OCI-LY7 (cell line): ENCODE measurements around the gene MYOCOS. TPM values are rescaled to one million over a fixed set of nuclear protein-coding genes. Genes with fewer than 3 reads are reported as not detected.

ENCODE experiments used
- BruUV-seq: library from RNA; stranded (reverse); fragments of 400-500 nt; replicated peaks from 2 replicates; lab custom pipeline; 2021; lab: Mats Ljungman, UMichigan
- CTCF ChIA-PET: fragments of 300-600 bp; sonication (Branson Sonifier 250); formaldehyde crosslinking; loops from one replicate; lab custom pipeline; 2022; ENCODE audit warnings: antibody characterized with exemption; ENCODE audit not compliant: unreplicated experiment; lab: Charles Lee
- POLR2A ChIA-PET: fragments of 300-600 bp; sonication (Branson Sonifier 250); formaldehyde crosslinking; loops from one replicate; lab custom pipeline; 2022; ENCODE audit warnings: antibody characterized with exemption; lab: Charles Lee
- DNase-seq: peaks from one replicate; pipeline ENCODE4 v3.0.0-alpha.2; 2015; ENCODE audit warnings: low spot score
- H2AFZ ChIP-seq: fragments of 200-600 bp; sonication (generic), shearing (Covaris generic); 2 replicates; pipeline ENCODE4 v1.6.1; 2014; ENCODE audit warnings: mild to moderate bottlenecking, antibody characterized with exemption, low read length, moderate library complexity
- H3K27ac ChIP-seq: fragments of 200-600 bp; sonication (generic); 2 replicates; pipeline ENCODE4 v1.5.1; 2014; ENCODE audit warnings: mixed run types, low read depth, mild to moderate bottlenecking, moderate library complexity, low read length, inconsistent platforms; ENCODE audit not compliant: poor library complexity, severe bottlenecking
- H3K36me3 ChIP-seq: fragments of 200-600 bp; sonication (generic); 2 replicates; pipeline ENCODE4 v1.6.1; 2014; ENCODE audit warnings: mild to moderate bottlenecking, antibody characterized with exemption, low read length, moderate library complexity, mixed read lengths; ENCODE audit not compliant: insufficient read depth
- H3K4me1 ChIP-seq: fragments of 200-600 bp; sonication (generic); 2 replicates; pipeline ENCODE4 v1.5.1; 2014; ENCODE audit warnings: mild to moderate bottlenecking, low read length; ENCODE audit not compliant: insufficient read depth, poor library complexity, severe bottlenecking
- H3K4me2 ChIP-seq: fragments of 200-600 bp; sonication (generic); 2 replicates; pipeline ENCODE4 v1.6.1; 2014; ENCODE audit warnings: mild to moderate bottlenecking, low read length
- H3K4me3 ChIP-seq: fragments of 200-600 bp; sonication (generic); 2 replicates; pipeline ENCODE4 v1.5.1; 2014; ENCODE audit warnings: mild to moderate bottlenecking, low read depth, low read length; ENCODE audit not compliant: poor library complexity, severe bottlenecking
- H3K79me2 ChIP-seq: fragments of 200-600 bp; sonication (generic); 2 replicates; pipeline ENCODE4 v1.6.1; 2016; ENCODE audit warnings: low read depth, mild to moderate bottlenecking, low read length, moderate library complexity, mixed read lengths; ENCODE audit not compliant: insufficient read depth
- H3K9me2 ChIP-seq: fragments of 200-600 bp; sonication (generic); 2 replicates; pipeline ENCODE4 v1.6.1; 2016; ENCODE audit warnings: mild to moderate bottlenecking, low read length, mixed read lengths; ENCODE audit not compliant: insufficient read depth
- H3K9me3 ChIP-seq: fragments of 200-600 bp; sonication (generic); 2 replicates; pipeline ENCODE4 v1.6.1; 2014; ENCODE audit warnings: mild to moderate bottlenecking, mixed run types, low read length, mixed read lengths
- H4K20me1 ChIP-seq: fragments of 200-600 bp; sonication (generic); 2 replicates; pipeline ENCODE4 v1.6.1; 2014; ENCODE audit warnings: mild to moderate bottlenecking, antibody characterized with exemption, low read length, moderate library complexity, mixed read lengths; ENCODE audit not compliant: insufficient read depth
- EZH2phosphoT487 ChIP-seq: fragments of 200-600 bp; sonication (generic); IDR thresholded peaks from 2 replicates; pipeline ENCODE4 v1.6.1; 2018; ENCODE audit warnings: low read depth, borderline replicate concordance, mild to moderate bottlenecking, mixed run types, antibody characterized with exemption, low read length, moderate library complexity, mixed read lengths
- intact Hi-C: fragments of 100-400 bp; cut with micrococcal nuclease; formaldehyde crosslinking; loops from one replicate; pipeline ENCODE4 v1.10.0; 2022; ENCODE audit not compliant: unreplicated experiment
- total RNA-seq, 2 experiments: library from RNA; depleted of rRNA in 1 of 2; stranded (reverse); fragments of >200 nt in 1 of 2; shearing (Covaris generic) in 1 of 2; gene quantifications; 2 replicates each; pipeline ENCODE4 v1.2.3, GENCODE V29; 2014 to 2022
- TF ChIP-seq, protein P1 (sequence below): fragments of 200-600 bp; sonication (generic); conservative IDR thresholded peaks from 2 replicates; pipeline ENCODE4 v1.5.1; 2014; ENCODE audit warnings: mild to moderate bottlenecking, antibody characterized with exemption, low read length, moderate library complexity, mixed read lengths

The MYOCOS gene
- total RNA-seq, 2 experiments from 2014 or later: 0.16 to 0.21 TPM

DNA sequence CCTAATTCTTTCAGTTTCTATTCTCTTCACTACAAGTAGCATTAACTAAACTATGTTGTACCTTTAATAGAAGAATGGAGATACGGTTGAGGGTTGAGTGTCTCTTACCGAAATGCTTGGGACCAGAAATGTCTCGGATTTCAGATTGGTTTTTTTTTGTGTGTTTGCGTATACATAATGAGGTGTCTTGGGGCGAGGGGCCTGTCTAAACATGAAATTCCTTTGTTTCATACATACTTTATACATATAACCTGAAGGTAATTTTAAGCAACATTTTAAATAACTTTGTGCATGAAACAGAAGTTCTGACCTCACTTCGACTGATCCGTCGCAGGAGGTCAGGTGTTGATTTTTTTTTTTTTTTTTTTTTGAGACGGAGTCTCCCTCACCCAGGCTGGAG is 36.3 kb upstream of the MYOCOS start:
- H3K4me1 ChIP-seq: no peaks in the 10 kb centered on the region
- ChIA-PET CTCF (no interaction called here), POLR2A (interaction anchor here (0.7 to 1.4 kb wide), 3 partner anchors 10 to 53 kb away, joined by 3 to 4 read pairs (median 4); no protein-coding TSS in a partner anchor)
- H3K4me2 ChIP-seq: no peak overlapping the region
- H3K9me2 ChIP-seq: no peaks in the 10 kb centered on the region
- no peaks in the 10 kb centered on the region for H3K79me2 ChIP-seq
- no peak overlapping the region for H3K4me3 ChIP-seq
- no peaks in the 10 kb centered on the region for H4K20me1 ChIP-seq
- TF ChIP-seq EZH2phosphoT487: no peak
- TF ChIP-seq, protein P1, sequence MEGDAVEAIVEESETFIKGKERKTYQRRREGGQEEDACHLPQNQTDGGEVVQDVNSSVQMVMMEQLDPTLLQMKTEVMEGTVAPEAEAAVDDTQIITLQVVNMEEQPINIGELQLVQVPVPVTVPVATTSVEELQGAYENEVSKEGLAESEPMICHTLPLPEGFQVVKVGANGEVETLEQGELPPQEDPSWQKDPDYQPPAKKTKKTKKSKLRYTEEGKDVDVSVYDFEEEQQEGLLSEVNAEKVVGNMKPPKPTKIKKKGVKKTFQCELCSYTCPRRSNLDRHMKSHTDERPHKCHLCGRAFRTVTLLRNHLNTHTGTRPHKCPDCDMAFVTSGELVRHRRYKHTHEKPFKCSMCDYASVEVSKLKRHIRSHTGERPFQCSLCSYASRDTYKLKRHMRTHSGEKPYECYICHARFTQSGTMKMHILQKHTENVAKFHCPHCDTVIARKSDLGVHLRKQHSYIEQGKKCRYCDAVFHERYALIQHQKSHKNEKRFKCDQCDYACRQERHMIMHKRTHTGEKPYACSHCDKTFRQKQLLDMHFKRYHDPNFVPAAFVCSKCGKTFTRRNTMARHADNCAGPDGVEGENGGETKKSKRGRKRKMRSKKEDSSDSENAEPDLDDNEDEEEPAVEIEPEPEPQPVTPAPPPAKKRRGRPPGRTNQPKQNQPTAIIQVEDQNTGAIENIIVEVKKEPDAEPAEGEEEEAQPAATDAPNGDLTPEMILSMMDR: no peak
- no peak overlapping the region for H3K27ac ChIP-seq
- no peak overlapping the region for H2AFZ ChIP-seq
- H3K36me3 ChIP-seq: peaks cover 95% of the 10 kb centered on the region
- no peaks in the 10 kb centered on the region for H3K9me3 ChIP-seq
- no TSS peak for BruUV-seq
- intact Hi-C loops: no loop called here
- DNase-seq: no peak

- TF ChIP-seq, protein P1: no peak
- no peak for TF ChIP-seq EZH2phosphoT487
- no peak overlapping the region for H3K4me3 ChIP-seq
- DNase-seq: no peak
- no peak overlapping the region for H2AFZ ChIP-seq
- peaks cover 96% of the 10 kb centered on the region for H3K36me3 ChIP-seq
- no TSS peak for BruUV-seq
- H4K20me1 ChIP-seq: no peaks in the 10 kb centered on the region
- intact Hi-C loops: no loop called here
- no peaks in the 10 kb centered on the region for H3K9me2 ChIP-seq
- no peaks in the 10 kb centered on the region for H3K79me2 ChIP-seq
- CTCF ChIA-PET: no interaction called here
- H3K4me2 ChIP-seq: no peak overlapping the region
- POLR2A ChIA-PET: interaction anchor here (1.0 kb wide), 1 partner anchor 16 kb away, joined by 3 read pairs; no protein-coding TSS in a partner anchor
- no peaks in the 10 kb centered on the region for H3K4me1 ChIP-seq
- H3K9me3 ChIP-seq: no peaks in the 10 kb centered on the region
- no peak overlapping the region for H3K27ac ChIP-seq
These were observed 33.8 kb upstream of the MYOCOS start for GRCh38 chr1:171588230-171588629.

DNA sequence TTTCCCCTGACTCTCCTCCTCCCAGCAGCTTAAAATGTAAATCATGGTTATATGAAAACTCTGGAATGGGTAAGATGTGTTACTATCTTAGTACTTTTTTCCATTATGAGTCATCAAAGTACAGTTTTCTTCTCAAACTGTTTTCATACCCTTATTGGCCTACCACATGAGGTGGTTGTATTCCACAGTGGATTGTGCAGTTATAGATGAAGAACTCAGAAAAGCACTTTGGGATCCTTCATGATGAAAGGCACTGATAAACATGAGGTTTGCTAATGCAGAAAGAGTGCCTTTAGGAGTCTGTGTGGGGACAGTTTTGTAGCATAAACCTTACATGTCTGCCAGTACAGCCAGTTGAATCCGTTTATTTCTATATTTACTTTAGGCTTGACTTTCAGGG is 32.0 kb upstream of the MYOCOS start:
- TF ChIP-seq, protein P1: no peak
- TF ChIP-seq EZH2phosphoT487: no peak
- CTCF ChIA-PET: no interaction called here
- Histone ChIP-seq H4K20me1 (no peaks in the 10 kb centered on the region), H3K27ac (no peak overlapping the region), H3K4me2 (no peak overlapping the region), H3K36me3 (peaks cover 94% of the 10 kb centered on the region), H3K79me2 (no peaks in the 10 kb centered on the region), H3K4me3 (no peak overlapping the region), H2AFZ (no peak overlapping the region), H3K4me1 (no peaks in the 10 kb centered on the region), H3K9me3 (no peaks in the 10 kb centered on the region), H3K9me2 (no peaks in the 10 kb centered on the region)
- intact Hi-C loops: no loop called here
- POLR2A ChIA-PET: interaction anchor here (1.2 kb wide), 1 partner anchor 78 kb away, joined by 3 read pairs; no protein-coding TSS in a partner anchor
- BruUV-seq: no TSS peak
- no peak for DNase-seq
